ENCODE data around the gene SEC16B.

SEC16B gene

GRCh38 chr1:177945943-177946650, 23.8 kb downstream of the SEC16B start:
- peak; percentile 86 for TF ChIP-seq CTCF (IDR thresholded peaks at IDR 0.05; ENCODE audit: insufficient read depth, low read depth, low read length, missing control alignments)
- peak; percentile 84 for DNase-seq (ENCODE audit: low read depth)
- H3K4me3 ChIP-seq (ENCODE audit: low read length) = no peak overlapping the region

- DNase-seq (ENCODE audit: low read depth) = no peak
- TF ChIP-seq CTCF (IDR thresholded peaks at IDR 0.05; ENCODE audit: insufficient read depth, low read depth, low read length, missing control alignments) = no peak
- no peak overlapping the region for H3K4me3 ChIP-seq (ENCODE audit: low read length)
Observed at GRCh38 chr1:177944016-177944949, 25.6 kb downstream of the SEC16B start.

GRCh38 chr1:177941976-177942375, 27.9 kb downstream of the SEC16B start:
- DNase-seq (ENCODE audit: low read depth) = no peak

GRCh38 chr1:177940682-177941081, 29.2 kb downstream of the SEC16B start:
- no peak for DNase-seq (ENCODE audit: low read depth)
- no peak overlapping the region for H3K4me3 ChIP-seq (ENCODE audit: low read length)
- TF ChIP-seq CTCF (IDR thresholded peaks at IDR 0.05; ENCODE audit: insufficient read depth, low read depth, low read length, missing control alignments) = no peak

More at GRCh38 chr1:177941976-177942375, 27.9 kb downstream of the SEC16B start:
- H3K4me3 ChIP-seq (ENCODE audit: low read length) = no peak overlapping the region
- no peak for TF ChIP-seq CTCF (IDR thresholded peaks at IDR 0.05; ENCODE audit: insufficient read depth, low read depth, low read length, missing control alignments)

GRCh38 chr1:177937931-177938330, 31.9 kb downstream of the SEC16B start:
- H3K4me3 ChIP-seq (ENCODE audit: low read length) = no peak overlapping the region
- DNase-seq (ENCODE audit: low read depth) = peak; percentile 67
- TF ChIP-seq CTCF (IDR thresholded peaks at IDR 0.05; ENCODE audit: insufficient read depth, low read depth, low read length, missing control alignments) = no peak

GRCh38 chr1:177937174-177937770, 32.6 kb downstream of the SEC16B start:
- DNase-seq (ENCODE audit: low read depth) = peak; percentile 46
- no peak for TF ChIP-seq CTCF (IDR thresholded peaks at IDR 0.05; ENCODE audit: insufficient read depth, low read depth, low read length, missing control alignments)

More at GRCh38 chr1:177937174-177937770, 32.6 kb downstream of the SEC16B start:
- no peak overlapping the region for H3K4me3 ChIP-seq (ENCODE audit: low read length)
